GM12878 (cell line): ENCODE data around the gene KCND3. TPM values are rescaled to one million over a fixed set of nuclear protein-coding genes. Genes with fewer than 3 reads are reported as not detected.

Source experiments
- ATAC-seq: fragments of 200-7000 bp; cut with Tn5 transposase; 3 replicates; pipeline ENCODE4 v1.9.1; 2020; ENCODE audit warnings: mild to moderate bottlenecking, moderate library complexity
- BruUV-seq: library from RNA; stranded (reverse); fragments of 400-500 nt; replicated peaks from 2 replicates; lab custom pipeline; 2021; lab: Mats Ljungman, UMichigan
- CTCF ChIA-PET: fragments of 300-600 bp; sonication (Branson Sonifier 250); formaldehyde crosslinking; extraction: SDS; loops from one replicate; lab custom pipeline; 2021; ENCODE audit warnings: inconsistent platforms; lab: Yijun Ruan, JAX
- POLR2A ChIA-PET: fragments of 350-600 bp; formaldehyde crosslinking; extraction: SDS; loops from one replicate; lab custom pipeline; 2021; ENCODE audit warnings: inconsistent platforms; lab: Charles Lee
- RAD21 ChIA-PET: fragments of 300-600 bp; sonication (Branson Sonifier 250); formaldehyde crosslinking; loops from one replicate; lab custom pipeline; 2023; ENCODE audit warnings: antibody characterized with exemption; ENCODE audit not compliant: unreplicated experiment; lab: Charles Lee
- SMC1A ChIA-PET: fragments of 300-600 bp; sonication (Branson Sonifier 250); formaldehyde crosslinking; loops from one replicate; lab custom pipeline; 2023; ENCODE audit not compliant: unreplicated experiment, uncharacterized antibody; lab: Charles Lee
- DNase-seq: peaks from one replicate; pipeline ENCODE4 v3.0.0-alpha.2; 2011; ENCODE audit warnings: low read depth, low spot score
- FAIRE-seq: peaks from 3 replicates; lab custom pipeline; 2011; peaks lifted over from hg19 to GRCh38; lab: Jason Lieb, UNC
- H2AFZ ChIP-seq: 2 replicates; pipeline ENCODE4 v1.6.0; 2011; ENCODE audit warnings: low read depth, low read length, control low read depth; ENCODE audit not compliant: control insufficient read depth
- H3K27ac ChIP-seq: 2 replicates; pipeline ENCODE4 v1.5.1; 2011; ENCODE audit warnings: control low read depth; ENCODE audit not compliant: control insufficient read depth, insufficient read depth
- H3K27me3 ChIP-seq, 2 experiments: replicated peaks in 1 of 2; 2 replicates each; pipeline versions ENCODE4 v1.6.0 to v1.6.1; 2011; ENCODE audit warnings: low read length in 1 of 2; ENCODE audit not compliant: control insufficient read depth in 2 of 2, insufficient read depth in 2 of 2
- H3K36me3 ChIP-seq, 2 experiments: 2 replicates each; pipeline ENCODE4 v1.5.1; 2011; ENCODE audit warnings: low read length in 1 of 2; ENCODE audit not compliant: control insufficient read depth in 2 of 2, insufficient read depth in 2 of 2
- H3K4me1 ChIP-seq: 2 replicates; pipeline ENCODE4 v1.6.1; 2011; ENCODE audit warnings: mild to moderate bottlenecking, low read length, moderate library complexity, mixed read lengths; ENCODE audit not compliant: control insufficient read depth, insufficient read depth
- H3K4me2 ChIP-seq: 2 replicates; pipeline ENCODE4 v1.6.0; 2011; ENCODE audit warnings: control low read depth; ENCODE audit not compliant: control insufficient read depth, insufficient read depth
- H3K4me3 ChIP-seq: fragments of 200-600 bp; sonication (generic); 2 replicates; pipeline ENCODE4 v1.5.1; 2016
- H3K79me2 ChIP-seq: 2 replicates; pipeline ENCODE4 v1.6.0; 2011; ENCODE audit warnings: low read length; ENCODE audit not compliant: control insufficient read depth, insufficient read depth
- H3K9ac ChIP-seq: 2 replicates; pipeline ENCODE4 v1.8.0; 2011; ENCODE audit warnings: low read length, control low read depth, mixed read lengths; ENCODE audit not compliant: control insufficient read depth, insufficient read depth
- H3K9me3 ChIP-seq: replicated peaks from 3 replicates; pipeline ENCODE4 v1.5.1; 2011; ENCODE audit warnings: mild to moderate bottlenecking, low read length; ENCODE audit not compliant: control insufficient read depth, insufficient read depth
- H4K20me1 ChIP-seq: 2 replicates; pipeline ENCODE4 v1.6.0; 2011; ENCODE audit not compliant: control insufficient read depth, insufficient read depth
- BHLHE40 ChIP-seq, 2 experiments: fragments of 450-650 bp in 1 of 2; IDR thresholded peaks; 2 replicates each; pipeline ENCODE4 v1.6.1; 2011 to 2017; ENCODE audit warnings: low read depth in 2 of 2, borderline replicate concordance in 1 of 2, improper control_type of control experiment in 1 of 2, low read length in 1 of 2, mild to moderate bottlenecking in 1 of 2
- CHD1 ChIP-seq: IDR thresholded peaks from 2 replicates; pipeline ENCODE4 v1.6.1; 2012; ENCODE audit warnings: low read depth, low read length, improper control_type of control experiment
- GATAD2B ChIP-seq: fragments of 450-650 bp; conservative IDR thresholded peaks from 2 replicates; pipeline ENCODE4 v1.6.1; 2017; ENCODE audit warnings: low read depth, mild to moderate bottlenecking, moderate library complexity
- IKZF2 ChIP-seq, 2 experiments: fragments of 450-650 bp; IDR thresholded peaks; 2 replicates each; pipeline ENCODE4 v1.6.1; 2017; ENCODE audit warnings: mild to moderate bottlenecking in 2 of 2, moderate library complexity in 2 of 2
- SMC3 ChIP-seq: IDR thresholded peaks from 2 replicates; pipeline ENCODE4 v1.6.1; 2011; ENCODE audit warnings: low read length, improper control_type of control experiment, borderline replicate concordance
- WGBS: methylation state at CpG from one replicate; pipeline ENCODE4 v1.1.6; 2016; ENCODE audit warnings: low lambda C conversion rate; ENCODE audit not compliant: insufficient replicate concordance, insufficient coverage; ENCODE audit errors: missing lambda C conversion rate; 5-methylcytosine and 5-hydroxymethylcytosine counted together
- in situ Hi-C: fragments of 300-500 bp; cut with MboI; formaldehyde crosslinking; loops from 9 replicates; pipeline ENCODE4 v1.14.3; 2018; ENCODE audit warnings: mixed read lengths
- intact Hi-C: fragments of 100-400 bp; cut with micrococcal nuclease; formaldehyde crosslinking; loops from one replicate; pipeline ENCODE4 v1.14.2; 2022; ENCODE audit not compliant: unreplicated experiment
- polyA plus RNA-seq, 11 experiments: library from polyadenylated mRNA; depleted of rRNA in 4 of 11; unstranded in 6 of 11; stranded (reverse) in 5 of 11; fragments of >200 nt; fragmentation: Nextera tagmentation in 4 of 11; fragmentation: Illumina TruSeq in 1 of 11; extraction: Ambion mirVana in 4 of 11; extraction: Trizol in 1 of 11; gene quantifications; 1 replicate in 1 of 11; 2 replicates in 10 of 11; pipeline versions ENCODE4 v1.2.1 to v1.2.3, GENCODE V29; 2011 to 2016; ENCODE audit warnings: inconsistent platforms in 2 of 11, missing spikeins in 2 of 11, low read depth in 1 of 11
- total RNA-seq, 4 experiments: library from RNA; depleted of rRNA in 3 of 4; stranded (reverse); fragments of >200 nt in 3 of 4; fragmentation: Illumina TruSeq in 1 of 4; extraction: Trizol in 1 of 4; gene quantifications; 2 replicates each; pipeline versions ENCODE4 v1.2.1 to v1.2.3, GENCODE V29; 2013 to 2021
- TF ChIP-seq, protein P1 (sequence below): fragments of 450-650 bp; IDR thresholded peaks from 2 replicates; pipeline ENCODE4 v1.6.1; 2016; ENCODE audit warnings: mild to moderate bottlenecking
- TF ChIP-seq, protein P2 (sequence below): fragments of 450-650 bp; conservative IDR thresholded peaks from 2 replicates; pipeline ENCODE4 v1.6.1; 2017; ENCODE audit warnings: mild to moderate bottlenecking, moderate library complexity
- TF ChIP-seq, protein P3 (sequence below): fragments of 450-650 bp; IDR thresholded peaks from 2 replicates; pipeline ENCODE4 v1.6.1; 2014; ENCODE audit warnings: mild to moderate bottlenecking

KCND3 gene
- total and polyA plus RNA-seq, 10 of the 15 experiments (the other 5 are each of a cell fraction or from before 2014, with no cell fraction given) = 0.02 TPM; not detected in 9

DNA sequence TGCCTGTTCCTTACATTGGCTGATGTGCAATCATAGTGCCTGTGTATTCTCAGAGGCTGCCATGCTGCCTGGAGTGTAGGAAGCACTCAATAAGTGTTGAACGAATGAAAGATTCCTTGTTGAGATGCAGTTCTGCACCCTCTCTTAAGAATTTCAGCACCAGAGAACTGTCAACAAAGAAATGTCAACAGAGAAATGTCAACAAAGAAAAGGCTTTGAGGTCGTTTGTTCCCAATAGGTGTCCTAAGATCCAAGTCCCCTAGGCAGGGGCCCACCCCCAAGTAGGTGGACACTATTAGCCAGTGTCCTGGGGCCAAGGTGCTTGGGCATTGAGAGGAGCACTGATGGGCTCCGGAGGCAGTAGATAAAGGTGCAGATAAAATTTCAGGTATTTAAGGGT is 12.6 kb downstream of the KCND3 start:
- no peak overlapping the region for H2AFZ ChIP-seq
- ChIA-PET RAD21 (no interaction called here), POLR2A (no interaction called here), SMC1A (no interaction called here), CTCF (no interaction called here)
- H3K27me3 ChIP-seq = peaks cover 5 to 8% of the 10 kb centered on the region in 2 experiments
- in situ Hi-C loops = no loop called here
- H3K9ac ChIP-seq = no peak overlapping the region
- no TSS peak for BruUV-seq
- TF ChIP-seq CHD1 (no peak), GATAD2B (no peak), BHLHE40 (IDR thresholded peaks at IDR 0.05; ENCODE audit: borderline replicate concordance in 1 of 2, low read depth in 2 of 2, low read length in 1 of 2) (no peak), SMC3 (no peak), IKZF2 (IDR thresholded peaks at IDR 0.05) (no peak)
- TF ChIP-seq, protein P1, sequence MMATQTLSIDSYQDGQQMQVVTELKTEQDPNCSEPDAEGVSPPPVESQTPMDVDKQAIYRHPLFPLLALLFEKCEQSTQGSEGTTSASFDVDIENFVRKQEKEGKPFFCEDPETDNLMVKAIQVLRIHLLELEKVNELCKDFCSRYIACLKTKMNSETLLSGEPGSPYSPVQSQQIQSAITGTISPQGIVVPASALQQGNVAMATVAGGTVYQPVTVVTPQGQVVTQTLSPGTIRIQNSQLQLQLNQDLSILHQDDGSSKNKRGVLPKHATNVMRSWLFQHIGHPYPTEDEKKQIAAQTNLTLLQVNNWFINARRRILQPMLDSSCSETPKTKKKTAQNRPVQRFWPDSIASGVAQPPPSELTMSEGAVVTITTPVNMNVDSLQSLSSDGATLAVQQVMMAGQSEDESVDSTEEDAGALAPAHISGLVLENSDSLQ = no peak
- TF ChIP-seq, protein P2, sequence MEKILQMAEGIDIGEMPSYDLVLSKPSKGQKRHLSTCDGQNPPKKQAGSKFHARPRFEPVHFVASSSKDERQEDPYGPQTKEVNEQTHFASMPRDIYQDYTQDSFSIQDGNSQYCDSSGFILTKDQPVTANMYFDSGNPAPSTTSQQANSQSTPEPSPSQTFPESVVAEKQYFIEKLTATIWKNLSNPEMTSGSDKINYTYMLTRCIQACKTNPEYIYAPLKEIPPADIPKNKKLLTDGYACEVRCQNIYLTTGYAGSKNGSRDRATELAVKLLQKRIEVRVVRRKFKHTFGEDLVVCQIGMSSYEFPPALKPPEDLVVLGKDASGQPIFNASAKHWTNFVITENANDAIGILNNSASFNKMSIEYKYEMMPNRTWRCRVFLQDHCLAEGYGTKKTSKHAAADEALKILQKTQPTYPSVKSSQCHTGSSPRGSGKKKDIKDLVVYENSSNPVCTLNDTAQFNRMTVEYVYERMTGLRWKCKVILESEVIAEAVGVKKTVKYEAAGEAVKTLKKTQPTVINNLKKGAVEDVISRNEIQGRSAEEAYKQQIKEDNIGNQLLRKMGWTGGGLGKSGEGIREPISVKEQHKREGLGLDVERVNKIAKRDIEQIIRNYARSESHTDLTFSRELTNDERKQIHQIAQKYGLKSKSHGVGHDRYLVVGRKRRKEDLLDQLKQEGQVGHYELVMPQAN = no peak
- TF ChIP-seq, protein P3, sequence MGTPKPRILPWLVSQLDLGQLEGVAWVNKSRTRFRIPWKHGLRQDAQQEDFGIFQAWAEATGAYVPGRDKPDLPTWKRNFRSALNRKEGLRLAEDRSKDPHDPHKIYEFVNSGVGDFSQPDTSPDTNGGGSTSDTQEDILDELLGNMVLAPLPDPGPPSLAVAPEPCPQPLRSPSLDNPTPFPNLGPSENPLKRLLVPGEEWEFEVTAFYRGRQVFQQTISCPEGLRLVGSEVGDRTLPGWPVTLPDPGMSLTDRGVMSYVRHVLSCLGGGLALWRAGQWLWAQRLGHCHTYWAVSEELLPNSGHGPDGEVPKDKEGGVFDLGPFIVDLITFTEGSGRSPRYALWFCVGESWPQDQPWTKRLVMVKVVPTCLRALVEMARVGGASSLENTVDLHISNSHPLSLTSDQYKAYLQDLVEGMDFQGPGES = no peak
- DNase-seq = no peak
- H3K36me3 ChIP-seq = no peaks in the 10 kb centered on the region
- intact Hi-C loops = no loop called here
- no peaks in the 10 kb centered on the region for H3K4me1 ChIP-seq
- no peaks in the 10 kb centered on the region for H3K79me2 ChIP-seq
- FAIRE-seq = no peak
- H3K9me3 ChIP-seq = no peaks in the 10 kb centered on the region
- H3K27ac ChIP-seq = no peak overlapping the region
- no peak overlapping the region for H3K4me3 ChIP-seq
- no peak overlapping the region for H3K4me2 ChIP-seq
- H4K20me1 ChIP-seq = no peaks in the 10 kb centered on the region
- 15% methylated on average over 3 of the region's 3 CpGs for WGBS
- no peak for ATAC-seq
